DND-41 (cell line): Measurements from ENCODE around the gene PRR36.

Experiments
- ATAC-seq: fragments of 200-7000 bp; cut with Tn5 transposase; 3 replicates; pipeline ENCODE4 v1.9.1; 2021; ENCODE audit warnings: low read depth; ENCODE audit not compliant: insufficient read depth
- DNase-seq: peaks from one replicate; pipeline ENCODE4 v3.0.0-alpha.2; 2020
- H2AFZ ChIP-seq: 2 replicates; pipeline ENCODE4 v1.6.0; 2012; ENCODE audit warnings: low read depth, low read length
- H3K27ac ChIP-seq: 2 replicates; pipeline ENCODE4 v1.5.1; 2012; ENCODE audit warnings: low read length, inconsistent platforms
- H3K27me3 ChIP-seq: fragments of 200-600 bp; sonication (generic); 2 replicates; pipeline ENCODE4 v1.6.0; 2012; ENCODE audit warnings: low read length, mild to moderate bottlenecking, inconsistent platforms; ENCODE audit not compliant: insufficient read depth, poor library complexity
- H3K36me3 ChIP-seq: 2 replicates; pipeline ENCODE4 v1.5.1; 2012; ENCODE audit warnings: low read length, inconsistent platforms; ENCODE audit not compliant: insufficient read depth
- H3K4me1 ChIP-seq: 2 replicates; pipeline ENCODE4 v1.5.1; 2012; ENCODE audit warnings: mild to moderate bottlenecking, low read length; ENCODE audit not compliant: insufficient read depth
- H3K4me2 ChIP-seq: 2 replicates; pipeline ENCODE4 v1.6.0; 2012; ENCODE audit warnings: mild to moderate bottlenecking, moderate library complexity, low read length, inconsistent platforms; ENCODE audit not compliant: insufficient read depth
- H3K4me3 ChIP-seq, 2 experiments: fragments of 200-600 bp in 1 of 2; shearing (Covaris generic) in 1 of 2; 2 replicates each; pipeline ENCODE4 v1.5.1; 2012 to 2016; ENCODE audit warnings: inconsistent platforms in 2 of 2, low read length in 2 of 2, mild to moderate bottlenecking in 2 of 2, low read depth in 1 of 2, moderate library complexity in 1 of 2
- H3K79me2 ChIP-seq: 2 replicates; pipeline ENCODE4 v1.6.0; 2012; ENCODE audit warnings: low read length, inconsistent platforms; ENCODE audit not compliant: insufficient read depth
- H3K9ac ChIP-seq: 2 replicates; pipeline ENCODE4 v1.6.0; 2012; ENCODE audit warnings: low read depth, mild to moderate bottlenecking, inconsistent platforms, low read length, moderate library complexity
- H3K9me3 ChIP-seq: 2 replicates; pipeline ENCODE4 v1.5.1; 2012; ENCODE audit warnings: low read length, moderate library complexity, mild to moderate bottlenecking, inconsistent platforms; ENCODE audit not compliant: insufficient read depth, severe bottlenecking
- H4K20me1 ChIP-seq: 2 replicates; pipeline ENCODE4 v1.6.0; 2012; ENCODE audit warnings: low read length; ENCODE audit not compliant: insufficient read depth
- EZH2 ChIP-seq: IDR thresholded peaks from 3 replicates; pipeline ENCODE4 v1.6.1; 2012; ENCODE audit warnings: borderline replicate concordance, low read depth, mild to moderate bottlenecking, moderate library complexity, low read length, inconsistent platforms; ENCODE audit not compliant: severe bottlenecking
- TF ChIP-seq, protein P1 (sequence below): IDR thresholded peaks from 2 replicates; pipeline ENCODE4 v1.5.1; 2012; ENCODE audit warnings: borderline replicate concordance, low read length, moderate library complexity, mild to moderate bottlenecking; ENCODE audit not compliant: poor library complexity, severe bottlenecking; ENCODE audit errors: extremely low read depth

The PRR36 gene

GRCh38 chr19:7915250-7916102, 41.3 kb upstream of the PRR36 start:
- peaks cover 17% of the 10 kb centered on the region for H3K4me1 ChIP-seq
- TF ChIP-seq EZH2 = no peak
- TF ChIP-seq, protein P1, sequence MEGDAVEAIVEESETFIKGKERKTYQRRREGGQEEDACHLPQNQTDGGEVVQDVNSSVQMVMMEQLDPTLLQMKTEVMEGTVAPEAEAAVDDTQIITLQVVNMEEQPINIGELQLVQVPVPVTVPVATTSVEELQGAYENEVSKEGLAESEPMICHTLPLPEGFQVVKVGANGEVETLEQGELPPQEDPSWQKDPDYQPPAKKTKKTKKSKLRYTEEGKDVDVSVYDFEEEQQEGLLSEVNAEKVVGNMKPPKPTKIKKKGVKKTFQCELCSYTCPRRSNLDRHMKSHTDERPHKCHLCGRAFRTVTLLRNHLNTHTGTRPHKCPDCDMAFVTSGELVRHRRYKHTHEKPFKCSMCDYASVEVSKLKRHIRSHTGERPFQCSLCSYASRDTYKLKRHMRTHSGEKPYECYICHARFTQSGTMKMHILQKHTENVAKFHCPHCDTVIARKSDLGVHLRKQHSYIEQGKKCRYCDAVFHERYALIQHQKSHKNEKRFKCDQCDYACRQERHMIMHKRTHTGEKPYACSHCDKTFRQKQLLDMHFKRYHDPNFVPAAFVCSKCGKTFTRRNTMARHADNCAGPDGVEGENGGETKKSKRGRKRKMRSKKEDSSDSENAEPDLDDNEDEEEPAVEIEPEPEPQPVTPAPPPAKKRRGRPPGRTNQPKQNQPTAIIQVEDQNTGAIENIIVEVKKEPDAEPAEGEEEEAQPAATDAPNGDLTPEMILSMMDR = no peak
- H4K20me1 ChIP-seq = peaks cover 26% of the 10 kb centered on the region
- H2AFZ ChIP-seq = no peak overlapping the region
- no peak overlapping the region for H3K27ac ChIP-seq
- no peak for DNase-seq
- no peak overlapping the region for H3K4me3 ChIP-seq
- no peak overlapping the region for H3K9ac ChIP-seq
- H3K36me3 ChIP-seq = peaks cover 27% of the 10 kb centered on the region
- H3K9me3 ChIP-seq = no peaks in the 10 kb centered on the region
- ATAC-seq = no peak
- H3K79me2 ChIP-seq = no peaks in the 10 kb centered on the region
- H3K4me2 ChIP-seq = no peak overlapping the region
- peaks cover 12% of the 10 kb centered on the region for H3K27me3 ChIP-seq

DNA sequence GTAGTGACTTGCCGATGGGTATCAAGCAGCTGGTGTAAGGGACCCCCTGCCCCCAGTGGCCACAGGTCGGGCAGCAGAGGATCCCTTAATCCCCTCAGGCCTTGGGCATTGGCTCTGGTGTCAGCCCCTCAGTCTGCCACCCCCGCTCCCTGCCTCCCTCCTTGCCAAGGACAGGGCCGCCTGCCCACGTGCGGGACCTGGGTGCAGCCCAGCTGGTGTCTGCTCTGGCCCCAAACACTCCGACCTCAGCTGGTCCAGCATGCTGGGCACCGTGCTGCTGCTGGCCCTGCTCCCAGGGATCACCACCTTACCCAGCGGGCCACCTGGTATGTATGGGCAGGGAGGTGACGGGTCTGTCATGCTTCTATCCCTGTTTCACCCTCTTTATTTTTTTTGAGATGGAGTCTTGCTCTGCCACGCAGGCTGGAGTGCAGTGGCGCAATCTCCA, 40.4 kb upstream of the PRR36 start, which contains the start of gene TGFBR3L:
Gene TGFBR3L (plus strand): TSS at position 233 of the 448 bp plus-strand sequence.
- H3K9me3 ChIP-seq = no peaks in the 10 kb centered on the region
- peaks cover 34% of the 10 kb centered on the region for H4K20me1 ChIP-seq
- no peak within 1 kb of the TSS for H3K4me2 ChIP-seq
- H3K4me3 ChIP-seq = no peak within 1 kb of the TSS
- H2AFZ ChIP-seq = no peak within 1 kb of the TSS
- no peak within 1 kb of the TSS for H3K27ac ChIP-seq
- H3K4me1 ChIP-seq = peaks cover 12% of the 10 kb centered on the region
- ATAC-seq (0 out of 3 replicates have a peak, but pooled peaks have one; percentile 7), DNase-seq (no peak)
- no peak for TF ChIP-seq EZH2
- TF ChIP-seq, protein P1 = no peak
- H3K36me3 ChIP-seq = peaks cover 35% of the 10 kb centered on the region
- no peak within 1 kb of the TSS for H3K9ac ChIP-seq
- H3K27me3 ChIP-seq = peaks cover 12% of the 10 kb centered on the region
- H3K79me2 ChIP-seq = 0 out of 2 replicates have a peak, but pooled peaks cover 3% of the 10 kb centered on the region

- H3K4me1 ChIP-seq = peaks cover 7% of the 10 kb centered on the region
- peaks cover 40% of the 10 kb centered on the region for H3K36me3 ChIP-seq
- no peaks in the 10 kb centered on the region for H3K9me3 ChIP-seq
- peaks cover 38% of the 10 kb centered on the region for H4K20me1 ChIP-seq
- no peak overlapping the region for H2AFZ ChIP-seq
- H3K27me3 ChIP-seq = peaks cover 12% of the 10 kb centered on the region
- H3K9ac ChIP-seq = no peak overlapping the region
- no peak overlapping the region for H3K4me3 ChIP-seq
- H3K4me2 ChIP-seq = no peak overlapping the region
- H3K27ac ChIP-seq = no peak overlapping the region
- H3K79me2 ChIP-seq = peaks cover 7% of the 10 kb centered on the region; the same call in 1 of the 2 replicates
- DNase-seq (no peak), ATAC-seq (no peak)
- TF ChIP-seq, protein P1 = no peak
- no peak for TF ChIP-seq EZH2
These were observed 39.9 kb upstream of the PRR36 start for GRCh38 chr19:7914099-7914498.
